Right lobe of liver (tissue), 6 donors: ENCODE results near the gene RAB10. TPM values are rescaled to one million over a fixed set of nuclear protein-coding genes. Genes with fewer than 3 reads are reported as not detected.
"Not testable (repeated sequence)": the region's sequence is repeated elsewhere in the genome, so short reads cannot be mapped to it uniquely, and the experiment has no call there.

ENCODE experiments used
- ATAC-seq, 4 donors: fragments of 200-7000 bp; cut with Tn5 transposase; one replicate each; pipeline ENCODE4 v1.9.1; 2020; ENCODE audit warnings: mild to moderate bottlenecking in 4 of 4, moderate library complexity in 4 of 4
- DNase-seq, 3 donors: peaks; one replicate each; pipeline ENCODE4 v3.0.0-alpha.2; 2020
- H3K27ac ChIP-seq, 3 donors: fragments of 200-600 bp; one replicate each; pipeline ENCODE4 v1.8.0; 2022
- H3K27me3 ChIP-seq, 2 donors: fragments of 200-600 bp; one replicate each; pipeline ENCODE4 v1.8.0; 2022
- H3K36me3 ChIP-seq, 4 donors: fragments of 200-600 bp; sonication (generic) in 1 of 4; one replicate each; pipeline versions ENCODE4 v1.5.1 to v1.8.0; 2017 to 2022; ENCODE audit warnings: control low read depth in 1 of 4
- H3K4me1 ChIP-seq, 4 donors: fragments of 200-600 bp; sonication (generic) in 1 of 4; one replicate each; pipeline versions ENCODE4 v1.5.1 to v1.8.0; 2017 to 2022; ENCODE audit warnings: control low read depth in 1 of 4
- H3K4me3 ChIP-seq, 3 donors: fragments of 200-600 bp; one replicate each; pipeline ENCODE4 v1.8.0; 2022
- H3K9me3 ChIP-seq, 4 donors: fragments of 200-600 bp; sonication (generic) in 1 of 4; one replicate each; pipeline versions ENCODE4 v1.5.1 to v1.8.0; 2017 to 2022; ENCODE audit warnings: control low read depth in 1 of 4
- POLR2A ChIP-seq: fragments of 450-650 bp; IDR thresholded peaks from one replicate; pipeline ENCODE4 v1.6.1; 2017; ENCODE audit warnings: antibody characterized with exemption, mild to moderate bottlenecking
- WGBS: methylation state at CpG from one replicate; pipeline ENCODE4 v1.1.6; 2018; ENCODE audit warnings: low coverage, low lambda C conversion rate; ENCODE audit not compliant: insufficient coverage; ENCODE audit errors: missing lambda C conversion rate; 5-methylcytosine and 5-hydroxymethylcytosine counted together
- intact Hi-C, 2 donors: fragments of 100-400 bp; cut with DNase I; formaldehyde crosslinking; loops; one replicate each; pipeline versions ENCODE4 v1.11.2 to v1.14.1; 2022
- total RNA-seq, 6 experiments: library from RNA; depleted of rRNA in 2 of 6; stranded (reverse); fragments of >200 nt in 2 of 6; fragmentation: NEBNext Ultra II Directional in 3 of 6; extraction: Animal tissue kit (Norgen Biotek cat#: 25700) in 3 of 6; gene quantifications; one replicate each; pipeline versions ENCODE4 v1.1.0 to v1.2.4, GENCODE V29; 2016 to 2023
- TF ChIP-seq, protein P1 (sequence below), 4 donors: fragments of 200-600 bp in 3 of 4; fragments of 450-650 bp in 1 of 4; IDR thresholded peaks; one replicate each; pipeline versions ENCODE4 v1.5.1 to v1.8.0; 2016 to 2022; ENCODE audit warnings: antibody characterized with exemption in 4 of 4, mild to moderate bottlenecking in 2 of 4
- donor health status: DM: no; HTN: yes; CAD: no.
- donor health status: DM: no; HTN: no; CAD: no.
- donor health status: DM: no; HTN: no; CAD: no.
- donor health status: DM: no; HTN: yes; CAD: no.
- donor health status: DM: no; HTN: yes; CAD: no.

The RAB10 gene
- total RNA-seq, 6 experiments from 2014 or later, result 41.6 to 95.1 (median 70.6) TPM

DNA sequence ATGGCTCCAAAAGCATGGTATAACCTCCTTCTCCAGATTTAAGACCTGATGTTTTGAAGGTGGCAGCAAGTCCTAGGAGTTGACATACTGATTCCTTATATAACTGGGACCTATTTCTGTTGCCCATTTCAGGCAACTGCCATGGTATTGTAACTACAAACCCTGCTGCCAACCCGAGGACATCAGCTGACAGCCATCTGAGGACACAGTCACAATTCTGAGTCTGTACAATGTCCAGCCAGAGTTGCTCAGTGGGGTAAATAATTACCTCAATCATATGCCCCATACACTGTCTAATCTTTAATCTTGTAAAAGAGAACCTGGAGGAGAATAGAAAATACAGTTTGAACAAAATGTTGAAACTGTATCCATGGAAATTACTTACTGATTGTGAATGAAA is 130.3 kb downstream of the RAB10 start:
- 0% methylated on average over 1 of the region's 1 CpG for WGBS
- Histone ChIP-seq H3K4me3 (no peak overlapping the region), H3K36me3 (no peaks in the 10 kb centered on the region), H3K27me3 (no peaks in the 10 kb centered on the region), H3K27ac (no peak overlapping the region), H3K9me3 (no peaks in the 10 kb centered on the region), H3K4me1 (peaks cover 0 to 8% (median 0%) of the 10 kb centered on the region in 4 donors)
- DNase-seq (peak in 1 of 3 donors; percentile 59), ATAC-seq (peak; percentile 68 to 88 (median 82))
- intact Hi-C loops, result no loop called here
- TF ChIP-seq, protein P1, sequence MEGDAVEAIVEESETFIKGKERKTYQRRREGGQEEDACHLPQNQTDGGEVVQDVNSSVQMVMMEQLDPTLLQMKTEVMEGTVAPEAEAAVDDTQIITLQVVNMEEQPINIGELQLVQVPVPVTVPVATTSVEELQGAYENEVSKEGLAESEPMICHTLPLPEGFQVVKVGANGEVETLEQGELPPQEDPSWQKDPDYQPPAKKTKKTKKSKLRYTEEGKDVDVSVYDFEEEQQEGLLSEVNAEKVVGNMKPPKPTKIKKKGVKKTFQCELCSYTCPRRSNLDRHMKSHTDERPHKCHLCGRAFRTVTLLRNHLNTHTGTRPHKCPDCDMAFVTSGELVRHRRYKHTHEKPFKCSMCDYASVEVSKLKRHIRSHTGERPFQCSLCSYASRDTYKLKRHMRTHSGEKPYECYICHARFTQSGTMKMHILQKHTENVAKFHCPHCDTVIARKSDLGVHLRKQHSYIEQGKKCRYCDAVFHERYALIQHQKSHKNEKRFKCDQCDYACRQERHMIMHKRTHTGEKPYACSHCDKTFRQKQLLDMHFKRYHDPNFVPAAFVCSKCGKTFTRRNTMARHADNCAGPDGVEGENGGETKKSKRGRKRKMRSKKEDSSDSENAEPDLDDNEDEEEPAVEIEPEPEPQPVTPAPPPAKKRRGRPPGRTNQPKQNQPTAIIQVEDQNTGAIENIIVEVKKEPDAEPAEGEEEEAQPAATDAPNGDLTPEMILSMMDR (IDR thresholded peaks at IDR 0.05), result no peak
- no peak for TF ChIP-seq POLR2A

DNA sequence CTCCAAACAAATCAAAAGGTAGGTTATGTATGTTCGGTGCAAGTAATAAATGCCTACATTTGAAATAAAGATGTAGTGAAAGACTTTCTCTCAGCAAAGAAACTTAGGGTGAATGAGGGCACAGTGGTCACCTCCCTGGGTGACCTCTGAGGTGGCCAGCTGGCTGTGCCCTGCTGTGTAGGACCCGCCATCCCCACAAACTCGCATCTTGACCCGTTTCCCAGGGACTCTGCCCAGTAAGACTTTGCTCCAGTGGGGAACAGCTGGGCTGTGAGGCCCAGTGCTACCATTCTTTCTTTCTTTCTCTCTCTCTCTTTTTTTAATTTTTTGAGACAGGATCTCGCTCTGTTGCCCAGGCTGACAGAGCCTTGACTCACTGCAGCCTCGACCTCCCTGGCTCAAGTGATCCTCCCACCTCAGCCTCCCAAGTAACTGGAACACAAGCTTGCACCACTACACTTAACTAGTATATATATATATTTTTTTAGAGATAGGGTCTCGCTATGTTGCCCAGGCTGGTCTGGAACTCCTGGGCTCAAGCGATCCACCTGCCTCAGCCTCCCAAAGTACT is 130.8 kb downstream of the RAB10 start:
- H3K27ac ChIP-seq, result no peak overlapping the region
- H3K36me3 ChIP-seq, result no peaks in the 10 kb centered on the region
- ATAC-seq, result peak in 1 of 4 donors; percentile 23
- 79% methylated on average over 7 of the region's 8 CpGs for WGBS
- intact Hi-C loops, result no loop called here
- TF ChIP-seq, protein P1 (IDR thresholded peaks at IDR 0.05), result no peak
- no peak for TF ChIP-seq POLR2A
- peaks cover 0 to 8% (median 0%) of the 10 kb centered on the region in 4 donors for H3K4me1 ChIP-seq
- no peaks in the 10 kb centered on the region for H3K9me3 ChIP-seq
- H3K4me3 ChIP-seq, result no peak overlapping the region
- H3K27me3 ChIP-seq, result no peaks in the 10 kb centered on the region
- peak in 1 of 3 donors; percentile 17 for DNase-seq

DNA sequence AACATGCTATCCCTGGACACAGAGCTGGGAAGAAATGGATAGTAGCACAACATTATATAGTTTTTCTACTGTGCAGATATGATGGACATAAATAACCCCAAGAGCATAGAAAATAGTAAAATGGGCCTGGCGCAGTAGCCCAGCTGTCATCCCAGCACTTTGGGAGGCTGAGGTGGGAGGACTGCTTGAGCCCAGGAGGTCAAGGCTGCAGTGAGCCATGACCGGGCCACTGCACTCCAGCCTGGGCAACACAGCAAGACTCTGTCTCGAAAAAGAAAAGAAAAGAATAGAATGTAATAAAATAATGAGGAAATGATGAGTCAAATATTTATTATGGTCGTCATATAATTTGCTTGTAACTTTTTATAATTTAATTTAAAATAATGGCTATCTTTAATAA is 131.5 kb downstream of the RAB10 start:
- DNase-seq (peak in 1 of 3 donors; percentile 4), ATAC-seq (no peak)
- TF ChIP-seq, protein P1 (IDR thresholded peaks at IDR 0.05), result no peak
- TF ChIP-seq POLR2A, result no peak
- Histone ChIP-seq H3K36me3 (no peaks in the 10 kb centered on the region), H3K4me3 (no peak overlapping the region), H3K27me3 (no peaks in the 10 kb centered on the region), H3K27ac (no peak overlapping the region), H3K9me3 (no peaks in the 10 kb centered on the region), H3K4me1 (peaks cover 0 to 8% (median 0%) of the 10 kb centered on the region in 4 donors)
- WGBS, result 83% methylated on average over 4 of the region's 4 CpGs
- intact Hi-C loops, result no loop called here

DNA sequence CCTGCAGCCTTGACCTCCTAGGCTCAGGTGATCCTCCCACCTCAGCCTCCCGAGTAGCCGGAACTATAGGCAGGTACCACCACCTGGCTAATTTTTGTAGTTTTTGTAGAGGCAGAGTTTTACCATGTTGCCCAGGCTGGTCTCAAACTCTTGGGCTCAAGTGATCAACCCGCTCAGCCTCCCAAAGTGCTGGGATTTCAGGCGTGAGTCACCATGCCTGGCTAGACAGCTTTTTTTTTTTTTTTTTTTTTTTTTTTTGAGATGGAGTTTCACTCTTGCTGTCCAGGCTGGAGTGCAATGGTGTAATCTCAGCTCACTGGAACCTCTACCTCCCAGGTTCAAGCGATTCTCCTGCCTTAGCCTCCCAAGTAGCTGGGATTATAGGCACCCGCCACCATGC is 132.7 kb downstream of the RAB10 start:
- H3K27me3 ChIP-seq, intact Hi-C loops, H3K36me3 ChIP-seq, H3K9me3 ChIP-seq, H3K27ac ChIP-seq, H3K4me1 ChIP-seq, ATAC-seq, H3K4me3 ChIP-seq: not testable (repeated sequence)
- WGBS, result 82% methylated on average over 6 of the region's 6 CpGs
- peak in 1 of 3 donors; percentile 7 for DNase-seq

DNA sequence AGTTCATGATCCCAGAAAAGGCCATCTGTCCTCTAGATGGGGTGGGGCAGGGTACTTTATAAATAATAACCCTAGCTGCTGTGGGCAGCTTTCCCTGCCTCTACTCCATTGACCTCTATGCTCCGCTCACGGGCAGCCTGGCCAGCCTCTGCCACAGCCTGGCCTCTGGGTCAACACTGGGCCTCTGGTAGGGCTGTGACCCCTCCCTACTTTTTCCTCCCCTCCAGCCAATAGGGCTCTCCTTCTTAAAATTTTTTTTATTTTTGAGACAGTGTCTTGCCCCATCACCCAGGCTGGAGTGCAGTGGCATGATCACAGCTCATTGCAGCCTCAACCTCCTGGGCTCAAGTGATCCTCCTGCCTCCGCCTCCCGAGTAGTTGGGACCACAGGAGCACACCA is 134.9 kb downstream of the RAB10 start:
- ATAC-seq, result no peak
- intact Hi-C loops, result no loop called here
- Histone ChIP-seq H3K27me3 (no peaks in the 10 kb centered on the region), H3K27ac (no peak overlapping the region), H3K9me3 (no peaks in the 10 kb centered on the region), H3K4me1 (peaks cover 0 to 15% (median 0%) of the 10 kb centered on the region in 4 donors), H3K4me3 (no peak overlapping the region), H3K36me3 (no peaks in the 10 kb centered on the region)
- DNase-seq, result peak in 1 of 3 donors; percentile 17
- no peak for TF ChIP-seq POLR2A
- TF ChIP-seq, protein P1 (IDR thresholded peaks at IDR 0.05), result no peak
- 93% methylated on average over 4 of the region's 4 CpGs for WGBS
